GM23338 (cell line): ENCODE measurements around the gene VSIR. TPM values are rescaled to one million over a fixed set of nuclear protein-coding genes. Genes with fewer than 3 reads are reported as not detected.

ENCODE experiments used
- ATAC-seq: fragments of 200-7000 bp; cut with Tn5 transposase; 3 replicates; pipeline ENCODE4 v1.9.1; 2020
- DNase-seq: peaks from one replicate; pipeline ENCODE4 v3.0.0-alpha.2; 2015; ENCODE audit warnings: low spot score
- H2AFZ ChIP-seq: fragments of 200-600 bp; sonication (generic); 2 replicates; pipeline ENCODE4 v1.8.0; 2016; ENCODE audit warnings: antibody characterized with exemption, mild to moderate bottlenecking, moderate library complexity
- H3F3A ChIP-seq: fragments of 200-600 bp; sonication (generic); replicated peaks from 2 replicates; pipeline ENCODE4 v1.8.0; 2017; ENCODE audit warnings: antibody characterized with exemption, mixed run types, low read depth
- H3K27ac ChIP-seq: fragments of 200-600 bp; sonication (generic); 2 replicates; pipeline ENCODE4 v1.6.1; 2016; ENCODE audit warnings: low read depth
- H3K27me3 ChIP-seq: fragments of 200-600 bp; sonication (generic); 2 replicates; pipeline ENCODE4 v1.8.0; 2016; ENCODE audit warnings: mild to moderate bottlenecking, mixed run types, moderate library complexity; ENCODE audit not compliant: insufficient read depth
- H3K36me3 ChIP-seq: fragments of 200-600 bp; sonication (generic); 2 replicates; pipeline ENCODE4 v1.8.0; 2016; ENCODE audit warnings: mild to moderate bottlenecking; ENCODE audit not compliant: insufficient read depth
- H3K4me1 ChIP-seq: fragments of 200-600 bp; sonication (generic); 2 replicates; pipeline ENCODE4 v1.8.0; 2016; ENCODE audit warnings: mild to moderate bottlenecking, moderate library complexity; ENCODE audit not compliant: insufficient read depth
- H3K4me2 ChIP-seq: fragments of 200-600 bp; sonication (generic); 2 replicates; pipeline ENCODE4 v1.7.1; 2017; ENCODE audit warnings: mixed run types
- H3K4me3 ChIP-seq: fragments of 200-600 bp; sonication (generic); 2 replicates; pipeline ENCODE4 v1.6.1; 2016; ENCODE audit warnings: mixed run types
- H3K79me2 ChIP-seq: fragments of 200-600 bp; sonication (generic); replicated peaks from 2 replicates; pipeline ENCODE4 v1.8.0; 2017; ENCODE audit warnings: mild to moderate bottlenecking; ENCODE audit not compliant: insufficient read depth
- H3K9me2 ChIP-seq: fragments of 200-600 bp; sonication (generic); 2 replicates; pipeline ENCODE4 v1.8.0; 2017; ENCODE audit not compliant: insufficient read depth
- H4K20me1 ChIP-seq: fragments of 200-600 bp; sonication (generic); replicated peaks from 2 replicates; pipeline ENCODE4 v1.8.0; 2017; ENCODE audit warnings: mild to moderate bottlenecking; ENCODE audit not compliant: insufficient read depth
- H3K27ac Mint-ChIP-seq: 2 replicates; pipeline ENCODE4 v1.8.0; 2020; ENCODE audit warnings: inconsistent platforms, mild to moderate bottlenecking, moderate library complexity, mixed read lengths
- H3K27me3 Mint-ChIP-seq: 3 replicates; pipeline ENCODE4 v1.8.0; 2022; ENCODE audit warnings: low read depth, mild to moderate bottlenecking, moderate library complexity, mixed read lengths, inconsistent platforms; ENCODE audit not compliant: insufficient read depth, poor library complexity
- H3K36me3 Mint-ChIP-seq: 3 replicates; pipeline ENCODE4 v1.8.0; 2021; ENCODE audit warnings: low read depth, mild to moderate bottlenecking, inconsistent platforms, moderate library complexity, mixed read lengths
- H3K4me1 Mint-ChIP-seq: 3 replicates; pipeline ENCODE4 v1.8.0; 2020; ENCODE audit warnings: mild to moderate bottlenecking, inconsistent platforms, mixed read lengths
- H3K4me3 Mint-ChIP-seq: 3 replicates; pipeline ENCODE4 v1.8.0; 2021; ENCODE audit warnings: moderate library complexity, mild to moderate bottlenecking, inconsistent platforms, mixed read lengths
- H3K9me3 Mint-ChIP-seq: 3 replicates; pipeline ENCODE4 v1.8.0; 2020; ENCODE audit warnings: moderate library complexity, mild to moderate bottlenecking, inconsistent platforms, mixed read lengths
- CREB1 ChIP-seq: fragments of 250-450 bp; sonication (Bioruptor Pico); IDR thresholded peaks from 2 replicates; pipeline ENCODE4 v1.5.0; 2020; ENCODE audit warnings: low read depth, mild to moderate bottlenecking, moderate library complexity
- CTCF ChIP-seq, 2 experiments: fragments of 200-600 bp in 1 of 2; sonication (generic) in 1 of 2; conservative IDR thresholded peaks; 2 replicates each; pipeline versions ENCODE4 v1.5.1 to v1.6.1; 2016 to 2017; ENCODE audit warnings: antibody characterized with exemption in 2 of 2, low read depth in 2 of 2, mild to moderate bottlenecking in 2 of 2, moderate library complexity in 1 of 2
- ETS1 ChIP-seq: IDR thresholded peaks from 2 replicates; pipeline ENCODE4 v1.6.1; 2016; ENCODE audit warnings: antibody characterized with exemption
- EZH2 ChIP-seq: fragments of 200-600 bp; sonication (generic); IDR thresholded peaks from one replicate; pipeline ENCODE4 v1.8.0; 2017; ENCODE audit warnings: antibody characterized with exemption, mild to moderate bottlenecking, low read depth; ENCODE audit not compliant: unreplicated experiment
- EZH2phosphoT487 ChIP-seq: fragments of 200-600 bp; sonication (generic); IDR thresholded peaks from one replicate; pipeline ENCODE4 v1.8.1; 2018; ENCODE audit warnings: antibody characterized with exemption; ENCODE audit not compliant: unreplicated experiment
- JUNB ChIP-seq: IDR thresholded peaks from one replicate; pipeline ENCODE4 v1.6.1; 2016; ENCODE audit warnings: antibody characterized with exemption; ENCODE audit not compliant: unreplicated experiment
- NANOG ChIP-seq: IDR thresholded peaks from 2 replicates; pipeline ENCODE4 v1.6.1; 2016; ENCODE audit warnings: antibody characterized with exemption, borderline replicate concordance
- POLR2AphosphoS5 ChIP-seq: IDR thresholded peaks from 2 replicates; pipeline ENCODE4 v1.6.1; 2016; ENCODE audit warnings: antibody characterized with exemption, low read depth
- REST ChIP-seq: IDR thresholded peaks from one replicate; pipeline ENCODE4 v1.6.1; 2018; ENCODE audit warnings: antibody characterized with exemption; ENCODE audit not compliant: unreplicated experiment
- STAT1 ChIP-seq: IDR thresholded peaks from one replicate; pipeline ENCODE4 v1.6.1; 2016; ENCODE audit warnings: antibody characterized with exemption; ENCODE audit not compliant: unreplicated experiment
- ZNF114 ChIP-seq: fragments of 250-450 bp; sonication (Bioruptor Pico); IDR thresholded peaks from 2 replicates; pipeline ENCODE4 v1.5.0; 2020; ENCODE audit warnings: mild to moderate bottlenecking, moderate library complexity
- ZNF331 ChIP-seq: fragments of 250-450 bp; sonication (Bioruptor Pico); IDR thresholded peaks from 2 replicates; pipeline ENCODE4 v1.5.0; 2020; ENCODE audit warnings: low read depth, mild to moderate bottlenecking, moderate library complexity
- polyA plus RNA-seq: library from polyadenylated mRNA; unstranded; fragments of >200 nt; fragmentation: Nextera tagmentation; extraction: Ambion mirVana; gene quantifications from 2 replicates; pipeline ENCODE4 v1.2.1, GENCODE V29; 2016
- total RNA-seq: library from RNA; depleted of rRNA; stranded (reverse); fragments of >200 nt; shearing (Covaris generic); gene quantifications from 2 replicates; pipeline ENCODE4 v1.2.3, GENCODE V29; 2014
- TF ChIP-seq, protein P1 (sequence below): fragments of 250-450 bp; sonication (Bioruptor Pico); IDR thresholded peaks from 2 replicates; pipeline ENCODE4 v1.5.0; 2020; ENCODE audit warnings: mild to moderate bottlenecking, moderate library complexity

VSIR gene
- total and polyA plus RNA-seq, 2 experiments from 2014 or later: 0.10 to 0.74 TPM

DNA sequence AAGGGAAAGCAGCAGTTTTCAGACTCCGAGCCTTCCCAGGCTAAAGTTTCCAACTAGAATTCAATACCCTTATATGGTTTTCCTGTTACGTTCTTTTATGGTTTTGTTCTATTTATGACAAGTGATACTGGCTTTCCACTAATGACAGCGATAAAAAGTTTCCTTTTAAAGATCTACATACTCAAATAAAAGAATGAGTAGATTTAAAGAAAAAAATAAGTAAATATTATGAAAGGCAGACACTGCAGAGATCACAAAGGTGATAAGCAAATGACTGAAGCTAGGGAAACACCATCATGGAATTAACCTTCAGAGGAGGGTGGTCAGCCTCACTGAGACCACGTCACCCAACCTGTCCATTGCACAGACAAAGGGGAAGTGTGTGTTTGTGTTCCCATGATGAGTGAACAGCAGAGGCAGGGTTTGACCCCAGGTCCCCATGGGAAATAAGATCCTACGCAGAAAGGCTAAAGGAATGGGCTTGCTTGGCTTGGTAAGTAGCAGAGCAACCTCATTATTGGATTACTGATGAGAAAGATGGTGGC, 4.0 kb downstream of the VSIR start:
- ATAC-seq (no peak), DNase-seq (peak; percentile 28)
- H3K9me2 ChIP-seq: no peaks in the 10 kb centered on the region
- H3K36me3 ChIP-seq: no peaks in the 10 kb centered on the region
- H3K27me3 ChIP-seq: peaks cover 12% of the 10 kb centered on the region; the same call in 1 of the 2 replicates
- no peak overlapping the region for H3K4me2 ChIP-seq
- Mint-ChIP-seq H3K27ac (no peak overlapping the region), H3K4me1 (peaks cover 9% of the 10 kb centered on the region), H3K36me3 (no peaks in the 10 kb centered on the region), H3K27me3 (peaks cover 14% of the 10 kb centered on the region), H3K9me3 (no peaks in the 10 kb centered on the region; the same call in 2 of the 3 replicates), H3K4me3 (no peak overlapping the region)
- TF ChIP-seq EZH2phosphoT487: no peak
- TF ChIP-seq POLR2AphosphoS5: no peak
- TF ChIP-seq ZNF331 (CRISPR knock-in tag): no peak
- TF ChIP-seq JUNB: no peak
- no peak for TF ChIP-seq NANOG
- TF ChIP-seq ZNF114 (CRISPR knock-in tag): no peak
- no peak for TF ChIP-seq REST
- TF ChIP-seq, protein P1, sequence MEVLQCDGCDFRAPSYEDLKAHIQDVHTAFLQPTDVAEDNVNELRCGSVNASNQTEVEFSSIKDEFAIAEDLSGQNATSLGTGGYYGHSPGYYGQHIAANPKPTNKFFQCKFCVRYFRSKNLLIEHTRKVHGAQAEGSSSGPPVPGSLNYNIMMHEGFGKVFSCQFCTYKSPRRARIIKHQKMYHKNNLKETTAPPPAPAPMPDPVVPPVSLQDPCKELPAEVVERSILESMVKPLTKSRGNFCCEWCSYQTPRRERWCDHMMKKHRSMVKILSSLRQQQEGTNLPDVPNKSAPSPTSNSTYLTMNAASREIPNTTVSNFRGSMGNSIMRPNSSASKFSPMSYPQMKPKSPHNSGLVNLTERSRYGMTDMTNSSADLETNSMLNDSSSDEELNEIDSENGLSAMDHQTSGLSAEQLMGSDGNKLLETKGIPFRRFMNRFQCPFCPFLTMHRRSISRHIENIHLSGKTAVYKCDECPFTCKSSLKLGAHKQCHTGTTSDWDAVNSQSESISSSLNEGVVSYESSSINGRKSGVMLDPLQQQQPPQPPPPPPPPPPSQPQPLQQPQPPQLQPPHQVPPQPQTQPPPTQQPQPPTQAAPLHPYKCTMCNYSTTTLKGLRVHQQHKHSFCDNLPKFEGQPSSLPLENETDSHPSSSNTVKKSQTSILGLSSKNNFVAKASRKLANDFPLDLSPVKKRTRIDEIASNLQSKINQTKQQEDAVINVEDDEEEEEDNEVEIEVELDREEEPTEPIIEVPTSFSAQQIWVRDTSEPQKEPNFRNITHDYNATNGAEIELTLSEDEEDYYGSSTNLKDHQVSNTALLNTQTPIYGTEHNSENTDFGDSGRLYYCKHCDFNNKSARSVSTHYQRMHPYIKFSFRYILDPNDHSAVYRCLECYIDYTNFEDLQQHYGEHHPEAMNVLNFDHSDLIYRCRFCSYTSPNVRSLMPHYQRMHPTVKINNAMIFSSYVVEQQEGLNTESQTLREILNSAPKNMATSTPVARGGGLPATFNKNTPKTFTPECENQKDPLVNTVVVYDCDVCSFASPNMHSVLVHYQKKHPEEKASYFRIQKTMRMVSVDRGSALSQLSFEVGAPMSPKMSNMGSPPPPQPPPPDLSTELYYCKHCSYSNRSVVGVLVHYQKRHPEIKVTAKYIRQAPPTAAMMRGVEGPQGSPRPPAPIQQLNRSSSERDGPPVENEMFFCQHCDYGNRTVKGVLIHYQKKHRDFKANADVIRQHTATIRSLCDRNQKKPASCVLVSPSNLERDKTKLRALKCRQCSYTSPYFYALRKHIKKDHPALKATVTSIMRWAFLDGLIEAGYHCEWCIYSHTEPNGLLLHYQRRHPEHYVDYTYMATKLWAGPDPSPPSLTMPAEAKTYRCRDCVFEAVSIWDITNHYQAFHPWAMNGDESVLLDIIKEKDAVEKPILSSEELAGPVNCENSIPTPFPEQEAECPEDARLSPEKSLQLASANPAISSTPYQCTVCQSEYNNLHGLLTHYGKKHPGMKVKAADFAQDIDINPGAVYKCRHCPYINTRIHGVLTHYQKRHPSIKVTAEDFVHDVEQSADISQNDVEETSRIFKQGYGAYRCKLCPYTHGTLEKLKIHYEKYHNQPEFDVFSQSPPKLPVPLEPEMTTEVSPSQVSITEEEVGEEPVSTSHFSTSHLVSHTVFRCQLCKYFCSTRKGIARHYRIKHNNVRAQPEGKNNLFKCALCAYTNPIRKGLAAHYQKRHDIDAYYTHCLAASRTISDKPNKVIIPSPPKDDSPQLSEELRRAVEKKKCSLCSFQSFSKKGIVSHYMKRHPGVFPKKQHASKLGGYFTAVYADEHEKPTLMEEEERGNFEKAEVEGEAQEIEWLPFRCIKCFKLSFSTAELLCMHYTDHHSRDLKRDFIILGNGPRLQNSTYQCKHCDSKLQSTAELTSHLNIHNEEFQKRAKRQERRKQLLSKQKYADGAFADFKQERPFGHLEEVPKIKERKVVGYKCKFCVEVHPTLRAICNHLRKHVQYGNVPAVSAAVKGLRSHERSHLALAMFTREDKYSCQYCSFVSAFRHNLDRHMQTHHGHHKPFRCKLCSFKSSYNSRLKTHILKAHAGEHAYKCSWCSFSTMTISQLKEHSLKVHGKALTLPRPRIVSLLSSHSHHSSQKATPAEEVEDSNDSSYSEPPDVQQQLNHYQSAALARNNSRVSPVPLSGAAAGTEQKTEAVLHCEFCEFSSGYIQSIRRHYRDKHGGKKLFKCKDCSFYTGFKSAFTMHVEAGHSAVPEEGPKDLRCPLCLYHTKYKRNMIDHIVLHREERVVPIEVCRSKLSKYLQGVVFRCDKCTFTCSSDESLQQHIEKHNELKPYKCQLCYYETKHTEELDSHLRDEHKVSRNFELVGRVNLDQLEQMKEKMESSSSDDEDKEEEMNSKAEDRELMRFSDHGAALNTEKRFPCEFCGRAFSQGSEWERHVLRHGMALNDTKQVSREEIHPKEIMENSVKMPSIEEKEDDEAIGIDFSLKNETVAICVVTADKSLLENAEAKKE (CRISPR knock-in tag): no peak
- no peak for TF ChIP-seq STAT1
- TF ChIP-seq ETS1: no peak
- TF ChIP-seq CTCF (conservative IDR thresholded peaks at IDR 0.05; ENCODE audit: low read depth in 2 of 2): no peak
- no peak for TF ChIP-seq EZH2
- no peak for TF ChIP-seq CREB1
- no peak overlapping the region for H3K4me3 ChIP-seq
- H3K79me2 ChIP-seq: no peaks in the 10 kb centered on the region
- H2AFZ ChIP-seq: no peak overlapping the region
- H3K4me1 ChIP-seq: no peaks in the 10 kb centered on the region
- no peaks in the 10 kb centered on the region for H4K20me1 ChIP-seq
- no peak overlapping the region for H3K27ac ChIP-seq
- H3F3A ChIP-seq: no peaks in the 10 kb centered on the region
